K562 treated with DMSO at 1 percent for 48 hours (cell line): ENCODE data around the gene HIPK1. TPM values are rescaled to one million over a fixed set of nuclear protein-coding genes. Genes with fewer than 3 reads are reported as not detected.

ENCODE experiments used
- total RNA-seq: library from RNA; unstranded; fragments of 300-600 nt; gene quantifications from 2 replicates; pipeline ENCODE4 v1.2.3, GENCODE V29; 2022; ENCODE audit warnings: low replicate concordance; ENCODE audit errors: extremely low read depth

HIPK1 gene
- not detected in 2 replicates for total RNA-seq

GRCh38 chr1:113928941-113929749 is at the start of gene HIPK1:
TSS of gene HIPK1 (plus strand) at chr1:113929324.

GRCh38 chr1:113887402-113888175 is 41.5 kb upstream of the HIPK1 start, which contains the start of gene BCL2L15:
TSS of gene BCL2L15 (minus strand) at chr1:113887581. CDS start at chr1:113887375, 206 bp downstream.

GRCh38 chr1:113904674-113905434 is 24.3 kb upstream of the HIPK1 start, which contains the start of the genes AP4B1 and DCLRE1B:
TSS of gene AP4B1 (minus strand) at chr1:113904799. CDS start at chr1:113904717, 82 bp downstream.
TSS of gene DCLRE1B (plus strand) at chr1:113905326. CDS start at chr1:113905587, 261 bp downstream.

GRCh38 chr1:113978863-113979702 is 50.0 kb downstream of the HIPK1 start, which contains the start of gene OLFML3:
TSS of gene OLFML3 (plus strand) at chr1:113979474. CDS start at chr1:113979517, 43 bp downstream.

Other genes with a start within 250 kb of the HIPK1 start
- not detected in 2 replicates for gene PHTF1, start 169.8 kb upstream of the HIPK1 start, total RNA-seq
- not detected in 2 replicates for gene RSBN1, start 116.8 kb upstream of the HIPK1 start, total RNA-seq
- gene PTPN22, start 57.6 kb upstream of the HIPK1 start, total RNA-seq = not detected in 2 replicates
- gene BCL2L15, start 41.7 kb upstream of the HIPK1 start, total RNA-seq = not detected in 2 replicates
- not detected in 2 replicates for gene AP4B1, start 24.5 kb upstream of the HIPK1 start, total RNA-seq
- gene DCLRE1B, start 24.0 kb upstream of the HIPK1 start, total RNA-seq = not detected in 2 replicates
- gene OLFML3, start 50.1 kb downstream of the HIPK1 start, total RNA-seq = not detected in 2 replicates
- gene SYT6, start 224.5 kb downstream of the HIPK1 start, total RNA-seq = not detected in 2 replicates